Stimulated activated CD4-positive, alpha-beta T cell treated with anti-CD3 and anti-CD28 coated beads, Interleukin-4, amount 100 ng/mL, for 24 hours (primary cell): Measurements from ENCODE around the gene CD83.
A peak's percentile ranks its signal among the peaks of the same experiment; 100 is the strongest.

Source experiments
- DNase-seq: peaks from one replicate; pipeline ENCODE4 v3.0.0-alpha.2; 2020

The CD83 gene

GRCh38 chr6:14092316-14092715 is 25.3 kb upstream of the CD83 start:
- DNase-seq = no peak

- no peak for DNase-seq
Measured at GRCh38 chr6:14092838-14093789, 24.5 kb upstream of the CD83 start.

DNA sequence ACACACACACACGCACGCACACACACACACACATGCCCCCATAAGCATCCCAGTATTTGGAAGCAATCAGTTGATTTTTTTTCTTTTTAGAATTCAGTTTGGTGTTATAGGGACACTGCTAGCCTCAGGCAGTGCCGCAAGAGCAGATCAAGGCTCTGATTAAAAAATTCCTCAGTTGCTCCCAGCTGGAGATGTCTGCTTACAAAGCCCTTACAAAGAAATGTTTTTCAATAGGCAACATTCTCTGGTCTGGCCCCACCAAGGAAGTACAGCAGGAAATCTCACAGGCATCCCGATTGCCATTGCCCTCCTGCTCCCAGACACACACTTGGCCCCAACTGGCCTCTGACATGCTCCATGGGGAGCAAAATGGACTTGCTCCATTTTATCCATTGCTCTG is 22.9 kb upstream of the CD83 start:
- DNase-seq = no peak

GRCh38 chr6:14095437-14095836 is 22.1 kb upstream of the CD83 start:
- DNase-seq = no peak

- no peak for DNase-seq
Measured at GRCh38 chr6:14100138-14100537, 17.4 kb upstream of the CD83 start.

DNA sequence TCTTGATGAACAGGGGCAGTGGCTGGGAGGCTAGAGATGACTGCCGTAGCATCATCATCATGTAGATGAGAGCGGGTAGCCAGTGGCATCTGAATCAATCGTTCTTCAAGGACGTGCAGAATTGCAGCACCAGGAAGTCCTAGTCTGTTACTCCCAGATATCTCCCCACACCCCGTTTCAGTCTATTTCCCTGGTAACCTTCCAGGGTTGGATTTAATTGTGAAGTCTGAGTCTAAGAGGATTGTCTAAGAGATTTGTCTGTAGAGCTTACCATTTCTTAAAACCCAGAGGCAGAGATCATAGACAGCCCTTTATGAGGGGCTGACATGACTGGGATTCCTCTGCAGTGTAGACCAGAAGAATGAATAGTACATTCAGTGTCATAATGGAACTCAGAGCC is 16.6 kb upstream of the CD83 start:
- no peak for DNase-seq

GRCh38 chr6:14102383-14102782 is 15.2 kb upstream of the CD83 start:
- no peak for DNase-seq

DNA sequence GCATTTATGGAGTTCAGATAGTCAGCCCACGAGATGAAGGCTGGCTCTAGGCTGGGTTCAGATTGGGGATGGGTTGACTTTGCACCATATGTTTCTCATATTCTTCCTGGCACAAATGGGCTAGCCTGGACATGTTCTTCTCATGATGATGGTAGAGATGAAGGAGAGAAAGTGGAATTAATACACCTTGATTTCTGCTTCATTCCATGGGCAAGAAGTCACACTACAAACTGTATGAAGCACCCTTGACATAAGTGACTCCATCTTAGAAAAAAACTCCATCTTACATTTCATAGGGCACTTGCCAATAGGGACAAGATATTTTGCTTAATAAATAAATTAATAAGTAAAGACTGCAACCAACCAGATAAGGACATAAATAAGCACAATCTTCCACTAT is 12.0 kb upstream of the CD83 start:
- DNase-seq = no peak

DNA sequence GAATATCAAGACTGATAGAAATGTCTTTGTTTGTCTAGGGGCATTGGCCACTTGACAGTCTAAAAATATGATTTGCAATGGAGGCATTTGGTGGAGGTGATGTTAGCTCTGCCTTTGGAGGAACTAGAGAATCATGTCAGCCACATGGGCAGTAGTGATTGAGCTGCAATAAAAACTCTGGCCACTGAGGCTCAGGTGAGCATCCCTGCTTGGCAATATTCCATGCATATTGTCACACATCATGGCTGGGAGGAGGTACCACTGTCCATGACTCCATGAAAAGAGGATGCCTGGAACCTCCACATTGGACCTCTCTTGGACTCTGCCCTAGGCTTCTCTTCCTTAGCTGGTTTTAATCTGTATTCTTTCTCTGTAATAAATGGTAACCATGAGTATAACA is 10.6 kb upstream of the CD83 start:
- DNase-seq = no peak

- no peak for DNase-seq
Measured at GRCh38 chr6:14107711-14108494, 9.7 kb upstream of the CD83 start.

DNA sequence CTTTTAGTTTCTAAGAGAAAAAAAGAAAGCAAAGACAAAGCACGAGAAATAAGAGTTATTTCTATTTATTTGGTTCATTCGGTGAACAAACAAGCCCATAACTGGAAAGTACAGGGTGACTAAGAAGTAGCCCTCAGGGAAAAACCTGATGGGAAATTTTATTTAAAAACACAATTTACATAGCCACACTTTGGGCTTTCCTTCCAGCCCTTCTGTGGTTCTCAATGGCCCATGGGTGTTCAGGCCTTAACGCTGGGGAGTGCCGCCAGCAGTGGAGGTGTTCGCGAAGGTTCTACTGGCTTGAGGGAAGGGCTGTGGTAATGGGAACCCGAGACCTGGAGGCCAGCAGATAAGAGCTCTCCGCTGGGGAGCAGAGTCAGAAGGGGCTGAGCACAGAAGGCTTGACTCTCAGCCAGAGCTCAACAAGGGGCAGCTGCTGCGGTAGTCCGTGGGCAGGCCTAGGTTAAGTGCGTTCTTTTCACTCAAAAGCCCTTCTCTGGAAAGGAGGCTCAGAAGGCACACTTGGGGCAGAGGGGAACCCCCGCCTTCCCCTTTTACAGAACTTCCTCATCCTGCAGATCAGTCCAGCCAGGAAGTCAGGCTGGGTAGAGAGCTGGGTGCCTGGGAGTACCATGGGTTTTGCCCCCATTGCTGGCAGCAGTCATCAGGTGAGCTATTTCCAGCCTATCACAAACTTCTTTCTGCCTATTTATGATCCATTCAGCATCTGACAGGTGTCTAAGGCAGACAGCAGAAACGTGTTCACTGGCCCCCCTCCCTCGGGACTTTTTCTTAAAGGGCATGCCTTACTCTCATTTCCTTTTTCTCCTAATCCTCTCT is 8.8 kb upstream of the CD83 start:
- DNase-seq = peak; percentile 46

- no peak for DNase-seq
Measured at GRCh38 chr6:14109411-14109826, 8.2 kb upstream of the CD83 start.

DNA sequence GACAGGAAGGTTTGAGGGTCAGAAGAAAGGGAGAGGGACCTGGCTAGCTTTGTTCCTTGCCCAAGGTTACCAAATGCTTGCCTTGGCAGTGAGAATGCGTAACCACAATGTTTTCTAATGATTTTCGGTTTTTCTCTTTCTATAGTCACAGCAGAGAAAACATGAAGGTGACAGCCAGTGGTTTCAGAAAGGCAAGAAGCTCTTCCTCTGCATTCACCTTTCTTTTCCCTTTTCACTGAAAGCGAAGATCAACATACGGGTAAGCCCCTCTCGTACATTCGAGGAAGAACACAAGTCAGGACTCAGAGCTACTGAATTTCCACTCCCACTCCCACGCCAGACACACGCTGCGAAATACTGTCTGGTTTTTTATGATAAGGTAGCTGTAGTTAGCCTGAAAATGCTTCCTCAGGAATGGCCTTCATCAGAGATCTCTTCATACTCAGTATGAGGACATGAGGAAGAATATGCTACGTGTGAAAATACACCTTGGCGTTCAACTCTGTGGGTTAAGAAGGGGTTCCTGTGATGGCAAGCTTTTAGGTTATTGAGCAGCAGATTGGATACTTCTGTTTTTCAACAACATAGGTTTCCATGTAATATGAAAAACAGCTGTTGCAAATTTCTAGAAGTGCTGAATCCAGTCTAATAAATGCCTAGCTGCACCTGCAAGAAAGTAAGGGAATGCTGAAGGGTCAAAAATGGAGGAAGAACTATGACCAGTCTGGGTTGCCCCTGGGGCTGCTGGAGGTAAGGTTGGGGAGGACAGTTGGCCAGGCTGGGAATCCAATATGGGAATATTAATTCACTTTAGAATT is 7.4 kb upstream of the CD83 start:
- peak; percentile 42 for DNase-seq

DNA sequence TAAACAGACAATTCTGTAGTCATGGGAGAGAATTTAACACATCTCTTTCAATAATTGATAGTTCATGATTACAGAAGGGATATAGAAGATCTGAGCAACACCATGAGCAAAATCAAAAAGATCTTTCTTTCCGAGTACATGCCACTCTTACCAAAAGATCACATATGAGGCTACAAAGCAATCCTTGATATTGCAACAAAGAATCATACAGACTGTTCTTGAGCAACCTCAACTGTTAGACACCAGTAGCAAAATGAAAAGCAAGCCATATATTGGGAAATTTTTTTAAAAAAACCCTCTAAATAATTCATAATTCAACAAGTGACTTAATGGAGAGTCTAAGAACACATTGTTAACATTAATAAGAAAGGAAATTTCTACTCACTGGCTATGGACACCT is 3.6 kb upstream of the CD83 start:
- no peak for DNase-seq

DNA sequence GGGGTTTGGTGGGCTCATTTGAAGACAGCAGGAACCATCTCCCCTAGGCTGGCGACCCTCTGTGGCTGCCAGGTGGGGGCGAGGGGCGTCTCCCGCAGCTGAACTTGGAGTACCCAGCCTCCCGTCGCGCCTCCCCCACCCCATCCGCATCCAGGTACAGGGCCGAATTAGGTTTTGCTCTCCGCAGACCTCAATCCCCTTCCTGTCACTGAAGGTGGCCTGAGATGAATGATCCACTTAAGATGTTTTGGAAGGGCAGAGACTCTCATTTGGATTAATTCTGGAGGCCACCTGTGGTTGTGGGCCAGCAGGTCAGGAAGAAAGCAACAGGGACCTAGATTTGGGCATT is 493 bp downstream of the CD83 start:
- no peak for DNase-seq

- DNase-seq = no peak
Measured at GRCh38 chr6:14118446-14118845, 874 bp downstream of the CD83 start.

- DNase-seq = no peak
Measured at GRCh38 chr6:14119784-14120183, 2.2 kb downstream of the CD83 start.

GRCh38 chr6:14120546-14120945 is 3.0 kb downstream of the CD83 start:
- DNase-seq = no peak

DNA sequence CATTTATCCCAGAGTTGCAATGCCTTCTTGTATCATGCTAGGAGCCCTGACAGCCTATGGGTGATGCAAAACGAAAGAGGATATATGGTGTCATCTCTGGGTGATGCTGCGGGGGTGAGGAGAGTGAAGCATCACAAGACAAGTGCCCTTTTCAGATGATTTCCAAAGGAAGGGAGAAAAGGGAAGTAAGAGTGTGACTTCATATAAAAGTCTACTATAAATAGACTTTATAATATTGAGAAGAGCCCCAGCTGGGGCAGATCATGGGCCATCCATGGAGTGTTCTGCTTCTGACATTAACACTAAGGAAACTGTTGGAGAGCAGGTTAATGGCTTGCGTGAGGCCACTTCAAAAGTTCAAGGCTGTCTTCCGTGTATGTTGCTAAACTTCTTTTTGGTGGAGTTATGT is 4.4 kb downstream of the CD83 start:
- DNase-seq = peak; percentile 50

GRCh38 chr6:14123386-14124111 is 6.0 kb downstream of the CD83 start:
- no peak for DNase-seq

DNA sequence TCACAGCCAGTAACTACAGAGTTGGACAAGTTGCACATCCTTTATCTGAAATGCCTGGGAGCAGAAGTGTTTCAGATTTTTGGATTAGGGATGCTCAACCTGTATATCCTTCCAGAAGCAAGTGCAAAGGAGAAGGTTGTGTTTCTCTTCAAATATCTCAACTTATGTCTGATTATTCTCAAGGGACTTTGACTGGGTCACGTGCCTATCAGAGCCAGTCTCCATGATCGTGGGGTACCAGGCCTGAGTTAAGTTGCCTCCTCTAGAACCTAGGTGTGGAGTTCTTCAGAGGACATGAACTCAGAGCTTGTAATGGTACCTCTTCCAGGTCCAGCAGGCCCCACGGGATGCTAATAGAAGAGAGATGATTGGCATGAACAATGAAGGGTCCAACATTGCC is 7.8 kb downstream of the CD83 start:
- no peak for DNase-seq

- no peak for DNase-seq
Measured at GRCh38 chr6:14126191-14126590, 8.6 kb downstream of the CD83 start.
